Measurements from ENCODE around the gene PHB1. TPM values are rescaled to one million over a fixed set of nuclear protein-coding genes. Genes with fewer than 3 reads are reported as not detected.
"Not testable (repeated sequence)": the region's sequence is repeated elsewhere in the genome, so short reads cannot be mapped to it uniquely, and the experiment has no call there.

PHB1 gene
- total RNA-seq, 1 donor from 2014 or later: 168 TPM

DNA sequence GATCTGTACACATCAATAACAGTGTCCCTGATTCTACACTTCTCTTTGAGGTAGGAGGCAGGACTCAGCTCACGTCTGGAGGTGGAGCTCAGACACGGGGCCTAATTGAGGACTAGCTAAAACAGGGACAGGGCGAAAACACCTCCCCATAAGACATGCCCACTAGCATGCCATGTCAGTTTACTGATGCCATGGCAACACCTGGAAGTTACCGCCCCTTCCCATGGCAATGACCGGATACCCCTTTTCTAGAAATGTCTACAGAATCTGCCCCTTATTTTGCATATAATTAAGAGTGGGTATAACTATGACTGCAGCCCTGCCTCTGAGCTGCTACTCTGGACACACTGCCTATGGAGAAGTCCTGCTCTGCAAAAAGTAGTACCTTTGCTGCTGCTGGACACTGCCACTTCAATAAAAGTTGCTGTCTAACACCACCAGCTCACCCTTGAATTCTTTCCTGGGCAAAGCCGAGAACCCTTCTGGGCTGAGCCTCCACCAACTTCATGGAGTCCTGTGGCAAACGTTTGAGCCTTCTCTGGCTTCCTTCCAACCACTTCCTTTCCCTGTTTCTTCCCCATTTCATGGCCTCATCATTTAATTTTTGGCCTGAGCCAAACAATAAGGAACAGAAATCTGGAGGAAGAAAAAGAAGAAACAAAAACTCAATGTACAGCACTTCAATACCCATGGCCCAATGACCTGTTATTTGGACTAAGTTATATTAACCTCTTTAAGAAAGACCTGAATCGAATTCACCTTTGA, 21.0 kb downstream of the PHB1 start:
- no peak overlapping the region for H3K27ac Mint-ChIP-seq
- H3K4me3 Mint-ChIP-seq (ENCODE audit: low read depth): no peak overlapping the region
- H3K4me1 Mint-ChIP-seq (ENCODE audit: low read depth): no peaks in the 10 kb centered on the region
- H3K27me3 Mint-ChIP-seq: peaks cover 2% of the 10 kb centered on the region
- TF ChIP-seq, protein P1, sequence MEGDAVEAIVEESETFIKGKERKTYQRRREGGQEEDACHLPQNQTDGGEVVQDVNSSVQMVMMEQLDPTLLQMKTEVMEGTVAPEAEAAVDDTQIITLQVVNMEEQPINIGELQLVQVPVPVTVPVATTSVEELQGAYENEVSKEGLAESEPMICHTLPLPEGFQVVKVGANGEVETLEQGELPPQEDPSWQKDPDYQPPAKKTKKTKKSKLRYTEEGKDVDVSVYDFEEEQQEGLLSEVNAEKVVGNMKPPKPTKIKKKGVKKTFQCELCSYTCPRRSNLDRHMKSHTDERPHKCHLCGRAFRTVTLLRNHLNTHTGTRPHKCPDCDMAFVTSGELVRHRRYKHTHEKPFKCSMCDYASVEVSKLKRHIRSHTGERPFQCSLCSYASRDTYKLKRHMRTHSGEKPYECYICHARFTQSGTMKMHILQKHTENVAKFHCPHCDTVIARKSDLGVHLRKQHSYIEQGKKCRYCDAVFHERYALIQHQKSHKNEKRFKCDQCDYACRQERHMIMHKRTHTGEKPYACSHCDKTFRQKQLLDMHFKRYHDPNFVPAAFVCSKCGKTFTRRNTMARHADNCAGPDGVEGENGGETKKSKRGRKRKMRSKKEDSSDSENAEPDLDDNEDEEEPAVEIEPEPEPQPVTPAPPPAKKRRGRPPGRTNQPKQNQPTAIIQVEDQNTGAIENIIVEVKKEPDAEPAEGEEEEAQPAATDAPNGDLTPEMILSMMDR (IDR thresholded peaks at IDR 0.05; ENCODE audit: unreplicated experiment): no peak
- H3K36me3 Mint-ChIP-seq (ENCODE audit: insufficient read depth): no peaks in the 10 kb centered on the region
- H3K9me3 Mint-ChIP-seq (ENCODE audit: low read depth): no peaks in the 10 kb centered on the region
- DNase-seq (ENCODE audit: low spot score, unreplicated experiment): no peak

DNA sequence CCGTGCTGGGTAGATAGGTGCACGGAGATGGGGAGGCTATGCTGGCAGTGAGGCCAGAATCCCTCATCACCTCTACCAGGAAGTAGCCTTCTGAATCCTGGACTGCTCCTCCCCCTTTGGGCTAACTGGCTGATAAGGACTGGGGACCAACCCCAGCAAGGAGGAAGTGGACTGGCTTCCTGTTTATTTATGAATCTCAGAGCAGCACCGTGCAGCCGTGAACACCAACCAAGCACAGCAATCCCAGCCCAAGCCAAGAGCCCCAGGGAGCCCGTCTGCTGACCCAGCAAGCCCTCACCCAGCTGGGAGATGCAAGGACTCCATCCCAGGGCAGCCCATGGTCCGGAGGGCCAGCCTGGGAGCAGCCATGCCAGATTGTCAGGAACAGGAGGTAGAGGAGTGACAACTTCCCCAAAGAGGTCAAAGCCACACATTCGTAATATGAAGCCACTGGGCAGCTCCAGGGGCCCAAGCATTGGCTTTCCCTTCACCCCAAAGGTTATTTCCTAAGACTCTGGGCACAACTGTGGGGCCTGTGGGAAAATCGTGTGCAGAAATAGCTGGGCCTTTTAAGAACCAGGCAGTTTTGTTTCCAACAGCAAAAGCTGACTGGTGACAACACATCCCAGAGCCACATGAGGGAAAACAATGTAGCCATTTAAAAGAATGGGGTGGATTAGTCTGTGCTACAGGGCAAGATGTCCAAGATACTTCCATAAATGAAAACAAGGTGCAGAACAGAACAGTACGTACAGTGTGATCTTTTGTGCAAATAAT, 23.9 kb downstream of the PHB1 start:
- TF ChIP-seq, protein P1 (IDR thresholded peaks at IDR 0.05; ENCODE audit: unreplicated experiment): no peak
- H3K4me3 Mint-ChIP-seq (ENCODE audit: low read depth): no peak overlapping the region
- H3K36me3 Mint-ChIP-seq (ENCODE audit: insufficient read depth): no peaks in the 10 kb centered on the region
- peaks cover 4% of the 10 kb centered on the region for H3K27me3 Mint-ChIP-seq
- no peak overlapping the region for H3K27ac Mint-ChIP-seq
- DNase-seq (ENCODE audit: low spot score, unreplicated experiment): no peak
- H3K4me1 Mint-ChIP-seq (ENCODE audit: low read depth): no peaks in the 10 kb centered on the region
- no peaks in the 10 kb centered on the region for H3K9me3 Mint-ChIP-seq (ENCODE audit: low read depth)

DNA sequence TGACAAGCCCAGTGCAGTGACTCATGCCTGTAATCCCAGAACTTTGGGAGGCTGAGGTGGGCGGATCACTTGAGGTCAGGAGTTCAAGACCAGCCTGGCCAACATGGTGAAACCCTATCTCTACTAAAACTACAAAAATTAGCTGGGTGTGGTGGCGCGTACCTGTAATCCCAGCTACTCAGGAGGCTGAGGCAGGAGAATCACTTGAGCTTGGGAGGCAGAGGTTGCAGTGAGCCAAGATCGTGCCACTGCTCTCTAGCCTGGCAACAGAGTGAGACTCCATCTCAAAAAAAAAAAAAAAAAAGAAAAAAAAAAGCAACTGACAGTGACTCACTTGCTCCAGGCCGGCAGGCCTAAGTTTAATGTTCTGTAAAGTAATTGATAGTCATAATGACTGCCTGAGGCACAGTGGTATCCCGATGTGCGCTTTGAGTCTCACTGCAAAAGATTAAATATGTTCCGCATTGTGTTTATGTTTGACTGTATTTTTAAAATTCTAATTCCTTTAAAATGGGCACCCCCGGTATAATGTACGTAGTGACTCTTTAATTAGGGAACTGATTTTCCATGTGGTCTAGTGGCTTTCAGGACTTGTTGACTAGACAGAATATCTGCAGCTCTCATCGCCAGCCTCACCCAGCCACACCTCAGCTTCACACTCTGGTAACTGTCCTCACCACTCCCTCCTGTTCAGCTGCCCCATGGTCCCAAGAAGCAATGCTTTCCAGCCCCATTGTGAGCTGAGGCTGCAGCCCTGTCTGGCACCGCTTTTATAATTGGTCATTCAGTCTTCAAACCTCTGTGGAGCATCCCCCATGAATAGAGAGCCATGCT, 25.0 kb downstream of the PHB1 start:
- not testable (repeated sequence) for H3K4me3 Mint-ChIP-seq (ENCODE audit: low read depth); H3K27ac Mint-ChIP-seq; H3K4me1 Mint-ChIP-seq (ENCODE audit: low read depth); H3K27me3 Mint-ChIP-seq; DNase-seq (ENCODE audit: low spot score, unreplicated experiment); H3K36me3 Mint-ChIP-seq (ENCODE audit: insufficient read depth); H3K9me3 Mint-ChIP-seq (ENCODE audit: low read depth)

DNA sequence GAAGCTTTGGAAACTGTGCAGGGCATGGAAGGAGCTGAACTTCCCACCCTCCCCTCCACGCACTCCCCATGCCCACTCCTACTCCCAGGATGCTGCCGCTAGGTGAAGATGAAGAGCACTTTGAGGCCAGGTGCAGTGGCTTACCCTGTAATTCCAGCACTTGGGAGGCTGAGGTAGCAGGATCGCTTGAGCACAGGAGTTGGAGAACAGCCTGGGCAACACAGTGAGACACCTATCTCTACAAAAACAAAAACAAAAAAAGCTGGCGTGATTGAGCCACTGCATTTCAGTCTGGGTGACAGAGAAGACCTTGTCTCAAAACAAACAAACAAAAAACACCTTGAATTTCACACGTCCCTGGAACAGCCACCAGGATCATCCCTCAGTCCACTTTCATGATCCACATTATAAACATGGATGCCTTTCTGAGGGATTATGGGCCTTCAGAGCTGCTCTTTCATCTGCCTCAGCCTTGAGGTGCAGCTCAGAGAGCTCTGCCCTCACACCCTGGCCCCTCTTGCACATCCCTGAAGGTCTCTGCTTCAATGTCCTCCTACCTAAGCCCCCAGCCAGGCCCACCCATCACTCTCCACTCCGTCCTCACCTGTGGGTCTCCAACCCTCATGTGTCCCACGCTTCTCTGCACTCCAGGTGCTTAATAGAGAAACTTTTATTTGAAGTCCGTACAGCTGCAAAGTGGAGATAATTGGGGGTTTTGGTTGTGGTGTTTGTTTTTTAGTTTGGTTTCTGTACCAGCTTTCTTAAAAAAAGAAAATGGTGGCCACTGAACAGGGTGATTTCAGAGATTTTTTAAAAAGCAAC, 25.8 kb downstream of the PHB1 start:
- H3K4me3 Mint-ChIP-seq (ENCODE audit: low read depth): no peak overlapping the region
- DNase-seq (ENCODE audit: low spot score, unreplicated experiment): no peak
- TF ChIP-seq, protein P1 (IDR thresholded peaks at IDR 0.05; ENCODE audit: unreplicated experiment): no peak
- H3K36me3 Mint-ChIP-seq (ENCODE audit: insufficient read depth): no peaks in the 10 kb centered on the region
- H3K27me3 Mint-ChIP-seq: peaks cover 4% of the 10 kb centered on the region
- no peaks in the 10 kb centered on the region for H3K9me3 Mint-ChIP-seq (ENCODE audit: low read depth)
- H3K27ac Mint-ChIP-seq: no peak overlapping the region
- no peaks in the 10 kb centered on the region for H3K4me1 Mint-ChIP-seq (ENCODE audit: low read depth)

DNA sequence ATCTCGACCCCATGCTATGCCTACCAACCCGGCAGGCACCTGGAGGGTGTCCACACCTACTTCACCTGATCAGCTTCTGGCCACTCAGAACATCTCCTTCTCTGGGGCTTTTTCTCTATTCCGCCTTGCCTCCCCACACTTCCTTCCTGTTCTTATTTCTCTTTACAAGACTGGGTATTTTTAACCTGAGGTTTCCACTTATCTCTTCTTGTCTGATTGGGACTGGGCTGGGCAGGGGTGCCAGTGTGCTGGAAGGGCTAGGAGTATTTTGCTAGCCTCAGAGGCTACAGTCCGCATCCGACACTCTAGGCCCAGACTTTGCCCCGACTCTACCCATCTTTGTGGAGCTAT, 26.4 kb downstream of the PHB1 start:
- no peak overlapping the region for H3K4me3 Mint-ChIP-seq (ENCODE audit: low read depth)
- no peak for DNase-seq (ENCODE audit: low spot score, unreplicated experiment)
- H3K9me3 Mint-ChIP-seq (ENCODE audit: low read depth): no peaks in the 10 kb centered on the region
- no peaks in the 10 kb centered on the region for H3K36me3 Mint-ChIP-seq (ENCODE audit: insufficient read depth)
- TF ChIP-seq, protein P1 (IDR thresholded peaks at IDR 0.05; ENCODE audit: unreplicated experiment): no peak
- no peak overlapping the region for H3K27ac Mint-ChIP-seq
- H3K27me3 Mint-ChIP-seq: peaks cover 4% of the 10 kb centered on the region
- H3K4me1 Mint-ChIP-seq (ENCODE audit: low read depth): no peaks in the 10 kb centered on the region

All from progenitor cell of endocrine pancreas (in vitro differentiated cells).